ENCODE measurements around the gene PTPRD. TPM values are rescaled to one million over a fixed set of nuclear protein-coding genes. Genes with fewer than 3 reads are reported as not detected.

Gene PTPRD
- total and polyA plus RNA-seq, 9 of the 15 experiments (the other 6 are each of a cell fraction or from before 2014, with no cell fraction given) = 0.11 TPM; not detected in 8

GRCh38 chr9:8400378-8400777 is 2212.4 kb downstream of the PTPRD start:
- H3K4me1 ChIP-seq (replicated peaks in 1 of 2; ENCODE audit: control insufficient read depth in 2 of 2, insufficient read depth in 2 of 2, low read length in 2 of 2) = no peaks in the 10 kb centered on the region
- no peaks in the 10 kb centered on the region for H3K79me2 ChIP-seq (ENCODE audit: control insufficient read depth, insufficient read depth, low read length)
- H3K4me3 ChIP-seq = no peak overlapping the region
- FAIRE-seq = no peak
- in situ Hi-C loops (cut with MboI) (no loop called here), intact Hi-C loops (cut with micrococcal nuclease) (no loop called here)
- H3K36me3 ChIP-seq (ENCODE audit: control insufficient read depth, insufficient read depth, low read length) = no peaks in the 10 kb centered on the region
- H3K9ac ChIP-seq (ENCODE audit: insufficient read depth in 1 of 2, low read depth in 2 of 2, low read length in 2 of 2) = no peak overlapping the region
- H3K27ac ChIP-seq (ENCODE audit: extremely low read depth, low read depth, low read length) = no peak overlapping the region
- no peaks in the 10 kb centered on the region for H4K20me1 ChIP-seq (replicated peaks; ENCODE audit: control insufficient read depth, insufficient read depth, low read length)
- DNase-seq (ENCODE audit: extremely low read depth in 1 of 4, low spot score in 3 of 4) = no peak
- H3K4me2 ChIP-seq (ENCODE audit: insufficient read depth, low read length) = no peak overlapping the region
- no peak overlapping the region for H2AFZ ChIP-seq (ENCODE audit: low read depth, low read length)
- WGBS (ENCODE audit: insufficient coverage, low coverage, missing lambda C conversion rate) = 14% methylated on average over 1 of the region's 1 CpG
- no peaks in the 10 kb centered on the region for H3K9me3 ChIP-seq (replicated peaks; ENCODE audit: control insufficient read depth, insufficient read depth, low read depth, low read length)
- no peaks in the 10 kb centered on the region for H3K9me1 ChIP-seq (ENCODE audit: control insufficient read depth, insufficient read depth, low read length)
- CTCF ChIA-PET (ENCODE audit: low intra/inter-chr PET ratio) = no interaction called here
- ATAC-seq = no peak
- POLR2A ChIA-PET = no interaction called here
- BruUV-seq (replicated peaks) = no TSS peak
- H3K27me3 ChIP-seq (ENCODE audit: control insufficient read depth in 2 of 2, insufficient read depth in 2 of 2, low read length in 2 of 2) = no peaks in the 10 kb centered on the region
- TF ChIP-seq PHTF2 (CRISPR knock-in tag; IDR thresholded peaks at IDR 0.05) (no peak), CHD4 (IDR thresholded peaks at IDR 0.05; ENCODE audit: insufficient read depth, insufficient replicate concordance, low read depth, low read length, poor library complexity, severe bottlenecking) (no peak), RNF219 (CRISPR knock-in tag; IDR thresholded peaks at IDR 0.05) (no peak), ZNF347 (CRISPR knock-in tag; IDR thresholded peaks at IDR 0.05; ENCODE audit: low read depth) (no peak), SIRT6 (IDR thresholded peaks at IDR 0.05; ENCODE audit: low read depth, low read length) (no peak), GTF3C2 (IDR thresholded peaks at IDR 0.05; ENCODE audit: borderline replicate concordance, extremely low read depth, insufficient read length) (no peak), NR4A1 (CRISPR knock-in tag; IDR thresholded peaks at IDR 0.05) (no peak), NR4A1 (tag; IDR thresholded peaks at IDR 0.05) (no peak), ETV1 (tag; conservative IDR thresholded peaks at IDR 0.05; ENCODE audit: low read depth) (no peak), BRF2 (IDR thresholded peaks at IDR 0.05; ENCODE audit: borderline replicate concordance, insufficient read depth, insufficient read length) (no peak), NCOA2 (IDR thresholded peaks at IDR 0.05; ENCODE audit: partially characterized antibody in 2 of 2) (no peak), CREB5 (CRISPR knock-in tag; IDR thresholded peaks at IDR 0.05) (no peak), SLC30A9 (CRISPR knock-in tag; IDR thresholded peaks at IDR 0.05) (no peak), MIER1 (IDR thresholded peaks at IDR 0.05; ENCODE audit: low read depth) (no peak)
